GM12878 (cell line): ENCODE results near the gene ABCD3. TPM values are rescaled to one million over a fixed set of nuclear protein-coding genes. Genes with fewer than 3 reads are reported as not detected.

ENCODE experiments used
- ATAC-seq: fragments of 200-7000 bp; cut with Tn5 transposase; 3 replicates; pipeline ENCODE4 v1.9.1; 2020; ENCODE audit warnings: mild to moderate bottlenecking, moderate library complexity
- BruUV-seq: library from RNA; stranded (reverse); fragments of 400-500 nt; replicated peaks from 2 replicates; lab custom pipeline; 2021; lab: Mats Ljungman, UMichigan
- CTCF ChIA-PET: fragments of 300-600 bp; sonication (Branson Sonifier 250); formaldehyde crosslinking; extraction: SDS; loops from one replicate; lab custom pipeline; 2021; ENCODE audit warnings: inconsistent platforms; lab: Yijun Ruan, JAX
- POLR2A ChIA-PET: fragments of 350-600 bp; formaldehyde crosslinking; extraction: SDS; loops from one replicate; lab custom pipeline; 2021; ENCODE audit warnings: inconsistent platforms; lab: Charles Lee
- RAD21 ChIA-PET: fragments of 300-600 bp; sonication (Branson Sonifier 250); formaldehyde crosslinking; loops from one replicate; lab custom pipeline; 2023; ENCODE audit warnings: antibody characterized with exemption; ENCODE audit not compliant: unreplicated experiment; lab: Charles Lee
- SMC1A ChIA-PET: fragments of 300-600 bp; sonication (Branson Sonifier 250); formaldehyde crosslinking; loops from one replicate; lab custom pipeline; 2023; ENCODE audit not compliant: unreplicated experiment, uncharacterized antibody; lab: Charles Lee
- DNase-seq: peaks from one replicate; pipeline ENCODE4 v3.0.0-alpha.2; 2011; ENCODE audit warnings: low read depth, low spot score
- FAIRE-seq: peaks from 3 replicates; lab custom pipeline; 2011; peaks lifted over from hg19 to GRCh38; lab: Jason Lieb, UNC
- H2AFZ ChIP-seq: 2 replicates; pipeline ENCODE4 v1.6.0; 2011; ENCODE audit warnings: low read depth, low read length, control low read depth; ENCODE audit not compliant: control insufficient read depth
- H3K27ac ChIP-seq: 2 replicates; pipeline ENCODE4 v1.5.1; 2011; ENCODE audit warnings: control low read depth; ENCODE audit not compliant: control insufficient read depth, insufficient read depth
- H3K27me3 ChIP-seq, 2 experiments: replicated peaks in 1 of 2; 2 replicates each; pipeline versions ENCODE4 v1.6.0 to v1.6.1; 2011; ENCODE audit warnings: low read length in 1 of 2; ENCODE audit not compliant: control insufficient read depth in 2 of 2, insufficient read depth in 2 of 2
- H3K36me3 ChIP-seq, 2 experiments: 2 replicates each; pipeline ENCODE4 v1.5.1; 2011; ENCODE audit warnings: low read length in 1 of 2; ENCODE audit not compliant: control insufficient read depth in 2 of 2, insufficient read depth in 2 of 2
- H3K4me1 ChIP-seq: 2 replicates; pipeline ENCODE4 v1.6.1; 2011; ENCODE audit warnings: mild to moderate bottlenecking, low read length, moderate library complexity, mixed read lengths; ENCODE audit not compliant: control insufficient read depth, insufficient read depth
- H3K4me2 ChIP-seq: 2 replicates; pipeline ENCODE4 v1.6.0; 2011; ENCODE audit warnings: control low read depth; ENCODE audit not compliant: control insufficient read depth, insufficient read depth
- H3K4me3 ChIP-seq: fragments of 200-600 bp; sonication (generic); 2 replicates; pipeline ENCODE4 v1.5.1; 2016
- H3K79me2 ChIP-seq: 2 replicates; pipeline ENCODE4 v1.6.0; 2011; ENCODE audit warnings: low read length; ENCODE audit not compliant: control insufficient read depth, insufficient read depth
- H3K9ac ChIP-seq: 2 replicates; pipeline ENCODE4 v1.8.0; 2011; ENCODE audit warnings: low read length, control low read depth, mixed read lengths; ENCODE audit not compliant: control insufficient read depth, insufficient read depth
- H3K9me3 ChIP-seq: replicated peaks from 3 replicates; pipeline ENCODE4 v1.5.1; 2011; ENCODE audit warnings: mild to moderate bottlenecking, low read length; ENCODE audit not compliant: control insufficient read depth, insufficient read depth
- H4K20me1 ChIP-seq: 2 replicates; pipeline ENCODE4 v1.6.0; 2011; ENCODE audit not compliant: control insufficient read depth, insufficient read depth
- ATF7 ChIP-seq: fragments of 450-650 bp; IDR thresholded peaks from 2 replicates; pipeline ENCODE4 v1.6.1; 2016; ENCODE audit warnings: low read depth, mild to moderate bottlenecking
- BMI1 ChIP-seq: fragments of 450-650 bp; IDR thresholded peaks from 2 replicates; pipeline ENCODE4 v1.6.1; 2016; ENCODE audit warnings: mild to moderate bottlenecking, moderate library complexity, borderline replicate concordance
- DPF2 ChIP-seq: fragments of 450-650 bp; IDR thresholded peaks from 2 replicates; pipeline ENCODE4 v1.6.1; 2017; ENCODE audit warnings: mild to moderate bottlenecking
- ETV6 ChIP-seq, 2 experiments: fragments of 450-650 bp in 1 of 2; IDR thresholded peaks in 1 of 2; conservative IDR thresholded peaks in 1 of 2; 2 replicates each; pipeline ENCODE4 v1.6.1; 2014; ENCODE audit warnings: antibody characterized with exemption in 1 of 2, borderline replicate concordance in 1 of 2, low read depth in 1 of 2, mild to moderate bottlenecking in 1 of 2, moderate library complexity in 1 of 2
- FOS ChIP-seq: IDR thresholded peaks from 3 replicates; pipeline ENCODE4 v1.6.1; 2011; ENCODE audit warnings: borderline replicate concordance; ENCODE audit not compliant: insufficient read length; ENCODE audit errors: extremely low read depth
- HCFC1 ChIP-seq: fragments of 150-350 bp; IDR thresholded peaks from 2 replicates; pipeline ENCODE4 v1.6.1; 2014; ENCODE audit warnings: low read length
- NR2C2 ChIP-seq: IDR thresholded peaks from 2 replicates; pipeline ENCODE4 v1.6.1; 2011; ENCODE audit warnings: borderline replicate concordance, low read depth; ENCODE audit not compliant: control insufficient read depth, insufficient read length
- NR2F1 ChIP-seq: fragments of 450-650 bp; conservative IDR thresholded peaks from 2 replicates; pipeline ENCODE4 v1.6.1; 2017; ENCODE audit warnings: mild to moderate bottlenecking
- RAD21 ChIP-seq: IDR thresholded peaks from 2 replicates; pipeline ENCODE4 v1.6.1; 2011; ENCODE audit warnings: mild to moderate bottlenecking, low read depth, low read length, moderate library complexity; ENCODE audit not compliant: insufficient read depth
- WGBS: methylation state at CpG from one replicate; pipeline ENCODE4 v1.1.6; 2016; ENCODE audit warnings: low lambda C conversion rate; ENCODE audit not compliant: insufficient replicate concordance, insufficient coverage; ENCODE audit errors: missing lambda C conversion rate; 5-methylcytosine and 5-hydroxymethylcytosine counted together
- in situ Hi-C: fragments of 300-500 bp; cut with MboI; formaldehyde crosslinking; loops from 9 replicates; pipeline ENCODE4 v1.14.3; 2018; ENCODE audit warnings: mixed read lengths
- intact Hi-C: fragments of 100-400 bp; cut with micrococcal nuclease; formaldehyde crosslinking; loops from one replicate; pipeline ENCODE4 v1.14.2; 2022; ENCODE audit not compliant: unreplicated experiment
- polyA plus RNA-seq, 11 experiments: library from polyadenylated mRNA; depleted of rRNA in 4 of 11; unstranded in 6 of 11; stranded (reverse) in 5 of 11; fragments of >200 nt; fragmentation: Nextera tagmentation in 4 of 11; fragmentation: Illumina TruSeq in 1 of 11; extraction: Ambion mirVana in 4 of 11; extraction: Trizol in 1 of 11; gene quantifications; 1 replicate in 1 of 11; 2 replicates in 10 of 11; pipeline versions ENCODE4 v1.2.1 to v1.2.3, GENCODE V29; 2011 to 2016; ENCODE audit warnings: inconsistent platforms in 2 of 11, missing spikeins in 2 of 11, low read depth in 1 of 11
- total RNA-seq, 4 experiments: library from RNA; depleted of rRNA in 3 of 4; stranded (reverse); fragments of >200 nt in 3 of 4; fragmentation: Illumina TruSeq in 1 of 4; extraction: Trizol in 1 of 4; gene quantifications; 2 replicates each; pipeline versions ENCODE4 v1.2.1 to v1.2.3, GENCODE V29; 2013 to 2021
- TF ChIP-seq, protein P1 (sequence below): fragments of 450-650 bp; formaldehyde crosslinking; IDR thresholded peaks from 2 replicates; pipeline ENCODE4 v1.4.0; 2020; ENCODE audit warnings: mild to moderate bottlenecking, moderate library complexity

ABCD3 gene
- total and polyA plus RNA-seq, 10 of the 15 experiments (the other 5 are each of a cell fraction or from before 2014, with no cell fraction given) = 15.1 to 40.2 (median 24.1) TPM

DNA sequence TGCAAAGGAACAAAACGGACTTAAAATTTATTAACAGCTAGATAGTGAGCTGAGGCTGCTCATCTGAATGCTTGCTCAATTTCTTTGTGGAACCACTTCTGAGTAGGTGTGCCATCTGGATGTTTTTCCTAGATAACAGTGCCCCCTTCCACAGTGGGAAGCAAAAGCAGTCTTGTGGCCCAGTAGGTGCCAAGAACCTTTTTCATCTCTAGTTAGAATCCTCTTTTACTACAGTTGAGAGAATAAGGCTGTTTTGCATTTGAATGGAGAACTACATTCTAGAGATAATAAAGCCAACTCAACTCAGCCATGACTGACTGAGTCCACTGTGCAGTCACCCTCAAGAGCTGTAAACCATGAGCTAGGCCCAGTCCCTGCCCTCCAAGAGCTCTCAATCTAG is 110.1 kb downstream of the ABCD3 start:
- no peak overlapping the region for H2AFZ ChIP-seq
- no peaks in the 10 kb centered on the region for H4K20me1 ChIP-seq
- no peak overlapping the region for H3K9ac ChIP-seq
- CTCF ChIA-PET = interaction anchor here (1.2 to 3.3 kb wide), 3 partner anchors 12 to 277 kb away, joined by 5 to 10 read pairs (median 7); no protein-coding TSS in a partner anchor
- in situ Hi-C loops (no loop called here), intact Hi-C loops (no loop called here)
- ATAC-seq = no peak
- no peak overlapping the region for H3K27ac ChIP-seq
- RAD21 ChIA-PET = no interaction called here
- H3K4me3 ChIP-seq = no peak overlapping the region
- FAIRE-seq = no peak
- H3K36me3 ChIP-seq = no peaks in the 10 kb centered on the region
- no peaks in the 10 kb centered on the region for H3K79me2 ChIP-seq
- H3K9me3 ChIP-seq = no peaks in the 10 kb centered on the region
- POLR2A ChIA-PET = no interaction called here
- SMC1A ChIA-PET = interaction anchor here (1.4 to 1.5 kb wide), 2 partner anchors 11 to 106 kb away, joined by 3 to 5 read pairs; no protein-coding TSS in a partner anchor
- no peaks in the 10 kb centered on the region for H3K27me3 ChIP-seq
- DNase-seq = no peak
- no peak overlapping the region for H3K4me2 ChIP-seq
- H3K4me1 ChIP-seq = no peaks in the 10 kb centered on the region
- no peak for TF ChIP-seq ATF7
- no peak for TF ChIP-seq ETV6 (conservative IDR thresholded peaks at IDR 0.05 in 1 of 2, IDR thresholded peaks at IDR 0.05 in 1 of 2; ENCODE audit: borderline replicate concordance in 1 of 2, low read depth in 1 of 2)
- no peak for TF ChIP-seq NR2F1
- no peak for TF ChIP-seq BMI1
- TF ChIP-seq NR2C2 = no peak
- no peak for TF ChIP-seq RAD21
- TF ChIP-seq FOS = no peak
- no peak for TF ChIP-seq HCFC1
- no peak for TF ChIP-seq DPF2
- TF ChIP-seq, protein P1, sequence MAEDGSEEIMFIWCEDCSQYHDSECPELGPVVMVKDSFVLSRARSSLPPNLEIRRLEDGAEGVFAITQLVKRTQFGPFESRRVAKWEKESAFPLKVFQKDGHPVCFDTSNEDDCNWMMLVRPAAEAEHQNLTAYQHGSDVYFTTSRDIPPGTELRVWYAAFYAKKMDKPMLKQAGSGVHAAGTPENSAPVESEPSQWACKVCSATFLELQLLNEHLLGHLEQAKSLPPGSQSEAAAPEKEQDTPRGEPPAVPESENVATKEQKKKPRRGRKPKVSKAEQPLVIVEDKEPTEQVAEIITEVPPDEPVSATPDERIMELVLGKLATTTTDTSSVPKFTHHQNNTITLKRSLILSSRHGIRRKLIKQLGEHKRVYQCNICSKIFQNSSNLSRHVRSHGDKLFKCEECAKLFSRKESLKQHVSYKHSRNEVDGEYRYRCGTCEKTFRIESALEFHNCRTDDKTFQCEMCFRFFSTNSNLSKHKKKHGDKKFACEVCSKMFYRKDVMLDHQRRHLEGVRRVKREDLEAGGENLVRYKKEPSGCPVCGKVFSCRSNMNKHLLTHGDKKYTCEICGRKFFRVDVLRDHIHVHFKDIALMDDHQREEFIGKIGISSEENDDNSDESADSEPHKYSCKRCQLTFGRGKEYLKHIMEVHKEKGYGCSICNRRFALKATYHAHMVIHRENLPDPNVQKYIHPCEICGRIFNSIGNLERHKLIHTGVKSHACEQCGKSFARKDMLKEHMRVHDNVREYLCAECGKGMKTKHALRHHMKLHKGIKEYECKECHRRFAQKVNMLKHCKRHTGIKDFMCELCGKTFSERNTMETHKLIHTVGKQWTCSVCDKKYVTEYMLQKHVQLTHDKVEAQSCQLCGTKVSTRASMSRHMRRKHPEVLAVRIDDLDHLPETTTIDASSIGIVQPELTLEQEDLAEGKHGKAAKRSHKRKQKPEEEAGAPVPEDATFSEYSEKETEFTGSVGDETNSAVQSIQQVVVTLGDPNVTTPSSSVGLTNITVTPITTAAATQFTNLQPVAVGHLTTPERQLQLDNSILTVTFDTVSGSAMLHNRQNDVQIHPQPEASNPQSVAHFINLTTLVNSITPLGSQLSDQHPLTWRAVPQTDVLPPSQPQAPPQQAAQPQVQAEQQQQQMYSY (CRISPR knock-in tag) = no peak
- no TSS peak for BruUV-seq
- WGBS = 0% methylated on average over 1 of the region's 1 CpG
